K562 (cell line): ENCODE data around the gene COG3. TPM values are rescaled to one million over a fixed set of nuclear protein-coding genes. Genes with fewer than 3 reads are reported as not detected.

ENCODE experiments used
- ATAC-seq: fragments of 200-7000 bp; cut with Tn5 transposase; 3 replicates; pipeline ENCODE4 v1.9.1; 2020; ENCODE audit warnings: moderate library complexity
- BruUV-seq: library from RNA; stranded (reverse); fragments of 400-500 nt; replicated peaks from 2 replicates; lab custom pipeline; 2021; lab: Mats Ljungman, UMichigan
- CTCF ChIA-PET: fragments of 300-600 bp; formaldehyde crosslinking; extraction: SDS; loops from one replicate; lab custom pipeline; 2021; ENCODE audit warnings: low intra/inter-chr PET ratio; lab: Yijun Ruan, JAX
- POLR2A ChIA-PET: fragments of 300-600, 350-650 bp; sonication (Branson Sonifier 250); formaldehyde crosslinking; extraction: SDS; loops from one replicate; lab custom pipeline; 2021; ENCODE audit warnings: antibody characterized with exemption, inconsistent platforms; lab: Yijun Ruan, JAX
- DNase-seq, 4 experiments: peaks; one replicate each; pipeline versions ENCODE4 v3.0.0 to v3.0.0-alpha.2; 2011 to 2018; ENCODE audit warnings: low spot score in 3 of 4, mixed read lengths in 3 of 4; ENCODE audit errors: extremely low read depth in 1 of 4
- FAIRE-seq: peaks from 2 replicates; lab custom pipeline; 2011; peaks lifted over from hg19 to GRCh38; lab: Jason Lieb, UNC
- H2AFZ ChIP-seq: 2 replicates; pipeline ENCODE4 v1.6.0; 2011; ENCODE audit warnings: low read depth, low read length, control low read depth, inconsistent platforms
- H3K27ac ChIP-seq: fragments of 200-600 bp; 3 replicates; pipeline ENCODE4 v1.8.0; 2011; ENCODE audit warnings: low read depth, mild to moderate bottlenecking, control low read depth, inconsistent platforms, low read length, moderate library complexity, mixed read lengths; ENCODE audit errors: extremely low read depth
- H3K27me3 ChIP-seq, 2 experiments: fragments of 300-600 bp in 1 of 2; 2 replicates in 1 of 2; 3 replicates in 1 of 2; pipeline versions ENCODE4 v1.6.0 to v1.8.0; 2011; ENCODE audit warnings: inconsistent platforms in 2 of 2, low read length in 2 of 2, mild to moderate bottlenecking in 1 of 2, mixed read lengths in 1 of 2, moderate library complexity in 1 of 2; ENCODE audit not compliant: control insufficient read depth in 2 of 2, insufficient read depth in 2 of 2
- H3K36me3 ChIP-seq: fragments of 300-600 bp; 3 replicates; pipeline ENCODE4 v1.8.0; 2011; ENCODE audit warnings: mild to moderate bottlenecking, low read length, inconsistent platforms; ENCODE audit not compliant: control insufficient read depth, insufficient read depth
- H3K4me1 ChIP-seq, 2 experiments: fragments of 200-600 bp in 1 of 2; replicated peaks in 1 of 2; 2 replicates in 1 of 2; 3 replicates in 1 of 2; pipeline versions ENCODE4 v1.5.1 to v1.8.0; 2011; ENCODE audit warnings: inconsistent platforms in 2 of 2, low read length in 2 of 2, mild to moderate bottlenecking in 1 of 2, mixed read lengths in 1 of 2, moderate library complexity in 1 of 2; ENCODE audit not compliant: control insufficient read depth in 2 of 2, insufficient read depth in 2 of 2
- H3K4me2 ChIP-seq: 2 replicates; pipeline ENCODE4 v1.6.1; 2011; ENCODE audit warnings: low read length, control low read depth, inconsistent platforms, mixed read lengths; ENCODE audit not compliant: insufficient read depth
- H3K4me3 ChIP-seq: fragments of 200-600 bp; sonication (generic), shearing (Covaris generic); 2 replicates; pipeline ENCODE4 v1.5.1; 2016; ENCODE audit warnings: control low read depth, inconsistent platforms
- H3K79me2 ChIP-seq: fragments of 200-600 bp; 3 replicates; pipeline ENCODE4 v1.8.0; 2011; ENCODE audit warnings: low read length, inconsistent platforms; ENCODE audit not compliant: control insufficient read depth, insufficient read depth
- H3K9ac ChIP-seq, 2 experiments: 2 replicates each; pipeline versions ENCODE4 v1.6.0 to v1.6.1; 2011; ENCODE audit warnings: low read depth in 2 of 2, low read length in 2 of 2, control low read depth in 1 of 2, inconsistent platforms in 1 of 2, mild to moderate bottlenecking in 1 of 2, mixed read lengths in 1 of 2; ENCODE audit not compliant: insufficient read depth in 1 of 2
- H3K9me1 ChIP-seq: one replicate; pipeline ENCODE4 v1.6.0; 2011; ENCODE audit warnings: inconsistent platforms, mild to moderate bottlenecking, low read length, moderate library complexity; ENCODE audit not compliant: control insufficient read depth, insufficient read depth
- H3K9me3 ChIP-seq: replicated peaks from 2 replicates; pipeline ENCODE4 v1.5.1; 2011; ENCODE audit warnings: low read depth, low read length, inconsistent platforms; ENCODE audit not compliant: control insufficient read depth, insufficient read depth
- H4K20me1 ChIP-seq: replicated peaks from 2 replicates; pipeline ENCODE4 v1.6.1; 2011; ENCODE audit warnings: low read length, inconsistent platforms, mixed read lengths; ENCODE audit not compliant: control insufficient read depth, insufficient read depth
- CBX2 ChIP-seq: fragments of 200-600 bp; sonication (generic); IDR thresholded peaks from one replicate; pipeline ENCODE4 v1.6.1; 2012; ENCODE audit warnings: mild to moderate bottlenecking, low read length, inconsistent platforms; ENCODE audit not compliant: insufficient read depth, poor library complexity, severe bottlenecking
- HMGN3 ChIP-seq: IDR thresholded peaks from 2 replicates; pipeline ENCODE4 v1.6.1; 2011; ENCODE audit warnings: borderline replicate concordance, low read depth, mild to moderate bottlenecking, mixed read lengths, low read length; ENCODE audit not compliant: insufficient read length; ENCODE audit errors: extremely low read depth
- KAT7 ChIP-seq: sonication (generic); formaldehyde crosslinking; IDR thresholded peaks from 2 replicates; pipeline ENCODE4 v1.8.0; 2022; ENCODE audit warnings: missing genetic modification reagents, mild to moderate bottlenecking, borderline replicate concordance
- KAT8 ChIP-seq: fragments of 450-650 bp; IDR thresholded peaks from 2 replicates; pipeline ENCODE4 v1.6.1; 2016; ENCODE audit warnings: low read depth, mild to moderate bottlenecking
- MEF2A ChIP-seq: IDR thresholded peaks from 2 replicates; pipeline ENCODE4 v1.6.1; 2011; ENCODE audit warnings: low read depth, mild to moderate bottlenecking, low read length, moderate library complexity; ENCODE audit not compliant: control insufficient read depth
- PHB ChIP-seq: fragments of 250-450 bp; sonication (Bioruptor Pico); IDR thresholded peaks from 2 replicates; pipeline ENCODE4 v1.5.0; 2021
- RBM22 ChIP-seq: fragments of 200-400 bp; formaldehyde crosslinking; IDR thresholded peaks from 2 replicates; pipeline ENCODE4 v1.6.1; 2018; ENCODE audit warnings: low read length, low read depth; ENCODE audit not compliant: poor library complexity, severe bottlenecking
- SAFB ChIP-seq: fragments of 200-400 bp; formaldehyde crosslinking; IDR thresholded peaks from 2 replicates; pipeline ENCODE4 v1.6.1; 2017; ENCODE audit warnings: low read depth, low read length, borderline replicate concordance
- ZBTB11 ChIP-seq, 3 experiments: fragments of 200-800 bp in 1 of 3; fragments of 250-450 bp in 1 of 3; fragments of 450-650 bp in 1 of 3; sonication (Bioruptor Pico) in 1 of 3; sonication (Bioruptor generic) in 1 of 3; formaldehyde crosslinking in 1 of 3; IDR thresholded peaks; 2 replicates each; pipeline versions ENCODE4 v1.6.1 to v1.8.0; 2016 to 2022; ENCODE audit warnings: mild to moderate bottlenecking in 2 of 3, missing genetic modification characterization in 2 of 3, missing compliant biosample characterization in 1 of 3, moderate library complexity in 1 of 3
- ZNF174 ChIP-seq: fragments of 250-450 bp; sonication (Bioruptor Pico); IDR thresholded peaks from 2 replicates; pipeline ENCODE4 v1.4.0; 2020; ENCODE audit warnings: mild to moderate bottlenecking
- ZNF511 ChIP-seq: sonication (generic); formaldehyde crosslinking; IDR thresholded peaks from 2 replicates; pipeline ENCODE4 v1.8.0; 2022; ENCODE audit warnings: mild to moderate bottlenecking, missing genetic modification reagents
- WGBS: fragments of 100-300 bp; shearing (Covaris generic); methylation state at CpG from one replicate; pipeline ENCODE4 v1.1.6; 2016; ENCODE audit warnings: low coverage, mixed read lengths; ENCODE audit not compliant: insufficient coverage; ENCODE audit errors: missing lambda C conversion rate; 5-methylcytosine and 5-hydroxymethylcytosine counted together
- in situ Hi-C: fragments of 300-500 bp; cut with MboI; formaldehyde crosslinking; loops from 4 replicates; pipeline ENCODE4 v1.15.0; 2018; ENCODE audit warnings: inconsistent platforms, mixed read lengths
- intact Hi-C: fragments of 100-400 bp; cut with micrococcal nuclease; formaldehyde crosslinking; loops from 2 replicates; pipeline ENCODE4 v1.14.2; 2022
- polyA plus RNA-seq, 8 experiments: library from polyadenylated mRNA; depleted of rRNA in 4 of 8; stranded (reverse) in 5 of 8; unstranded in 3 of 8; fragments of >200 nt; fragmentation: Nextera tagmentation in 2 of 8; fragmentation: Illumina TruSeq in 1 of 8; extraction: Ambion mirVana in 2 of 8; extraction: Trizol in 1 of 8; gene quantifications; 2 replicates each; pipeline versions ENCODE4 v1.2.1 to v1.2.3, GENCODE V29; 2011 to 2014; ENCODE audit warnings: inconsistent platforms in 1 of 8, missing spikeins in 1 of 8
- total RNA-seq, 7 experiments: library from RNA; depleted of rRNA in 6 of 7; stranded (reverse); fragments of >200 nt in 6 of 7; fragmentation: Illumina TruSeq in 2 of 7; extraction: Trizol in 2 of 7; gene quantifications; 2 replicates each; pipeline versions ENCODE4 v1.2.1 to v1.2.3, GENCODE V29; 2011 to 2021; ENCODE audit warnings: low replicate concordance in 1 of 7

The COG3 gene
- total and polyA plus RNA-seq, 9 of the 15 experiments (the other 6 are each of a cell fraction or from before 2014, with no cell fraction given) = 3.9 to 22.9 (median 14.5) TPM

GRCh38 chr13:45454204-45454603 is 10.5 kb upstream of the COG3 start (continued):
- no peak for TF ChIP-seq KAT7
- TF ChIP-seq CBX2 = no peak
- TF ChIP-seq SAFB = no peak
- no peak for TF ChIP-seq ZNF174 (CRISPR knock-in tag)
- no peak for TF ChIP-seq MEF2A
- no peak for TF ChIP-seq HMGN3

- Histone ChIP-seq H4K20me1 (no peaks in the 10 kb centered on the region), H3K9ac (no peak overlapping the region), H3K27ac (no peak overlapping the region), H3K4me3 (no peak overlapping the region), H3K9me1 (no peaks in the 10 kb centered on the region), H3K4me1 (no peaks in the 10 kb centered on the region), H3K9me3 (no peaks in the 10 kb centered on the region; the same call in 1 of the 2 replicates), H3K4me2 (no peak overlapping the region), H3K27me3 (no peaks in the 10 kb centered on the region), H3K36me3 (no peaks in the 10 kb centered on the region), H3K79me2 (no peaks in the 10 kb centered on the region), H2AFZ (no peak overlapping the region)
- FAIRE-seq (no peak), ATAC-seq (no peak), DNase-seq (no peak)
- in situ Hi-C loops (no loop called here), intact Hi-C loops (no loop called here)
- ChIA-PET CTCF (no interaction called here), POLR2A (no interaction called here)
- WGBS = 0% methylated on average over 2 of the region's 2 CpGs
- BruUV-seq = no TSS peak
- TF ChIP-seq RBM22 (no peak), ZNF511 (CRISPR knock-in tag) (no peak), KAT8 (no peak), PHB (no peak), ZBTB11 (CRISPR knock-in tag; IDR thresholded peaks at IDR 0.05) (no peak)
Observed at GRCh38 chr13:45456196-45456972, 8.4 kb upstream of the COG3 start.
